ENCODE data around the gene CXCL1. TPM values are rescaled to one million over a fixed set of nuclear protein-coding genes. Genes with fewer than 3 reads are reported as not detected.
"Not testable (repeated sequence)": the region's sequence is repeated elsewhere in the genome, so short reads cannot be mapped to it uniquely, and the experiment has no call there.

The CXCL1 gene
- polyA plus RNA-seq, 6 donors from 2014 or later: not detected

DNA sequence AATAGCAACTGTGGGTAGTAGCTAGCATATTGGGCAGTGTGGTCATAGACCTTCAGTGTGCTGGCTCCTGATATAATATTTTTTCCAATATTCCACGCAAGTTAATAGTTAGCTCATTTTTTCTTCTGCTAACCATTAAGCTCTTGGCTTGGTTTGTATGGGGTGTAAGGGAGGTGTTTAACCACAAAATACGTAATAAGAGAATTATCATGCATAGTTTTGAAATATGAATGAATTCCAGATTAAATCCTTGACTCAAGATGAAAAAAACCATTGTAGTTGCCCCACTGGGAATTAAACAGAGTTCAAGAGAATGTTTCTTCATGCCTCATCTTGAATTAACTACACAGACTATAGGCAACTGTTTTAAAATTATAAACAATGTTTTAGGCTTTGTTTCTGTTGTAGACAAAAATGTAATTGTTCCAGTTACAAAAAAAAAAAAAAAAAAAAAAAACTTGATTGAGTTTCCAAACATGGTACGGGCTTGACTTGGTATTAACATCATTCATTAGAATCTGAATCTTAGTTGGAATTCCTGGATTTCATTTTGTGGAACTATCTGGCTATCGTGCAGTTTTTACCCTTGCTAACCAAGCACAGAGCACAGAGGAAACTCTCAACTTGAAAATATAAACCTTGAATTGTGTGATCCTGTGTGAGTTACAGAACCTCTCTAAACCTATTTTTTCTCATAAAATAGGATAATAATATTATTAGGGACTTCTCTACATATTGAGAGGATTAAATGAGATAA is 28.4 kb downstream of the CXCL1 start:
- no peaks in the 10 kb centered on the region for H3K36me3 Mint-ChIP-seq
- peaks cover 0 to 2% (median 0%) of the 10 kb centered on the region in 7 donors for H3K9me3 Mint-ChIP-seq
- no peak overlapping the region for H3K4me3 Mint-ChIP-seq
- ATAC-seq (ENCODE audit: low read depth in 2 of 2): no peak
- no peaks in the 10 kb centered on the region for H3K4me1 Mint-ChIP-seq
- no peak for DNase-seq
- H3K27me3 Mint-ChIP-seq: peaks cover 0 to 4% (median 0%) of the 10 kb centered on the region in 3 donors
- no peak overlapping the region for H3K27ac Mint-ChIP-seq

DNA sequence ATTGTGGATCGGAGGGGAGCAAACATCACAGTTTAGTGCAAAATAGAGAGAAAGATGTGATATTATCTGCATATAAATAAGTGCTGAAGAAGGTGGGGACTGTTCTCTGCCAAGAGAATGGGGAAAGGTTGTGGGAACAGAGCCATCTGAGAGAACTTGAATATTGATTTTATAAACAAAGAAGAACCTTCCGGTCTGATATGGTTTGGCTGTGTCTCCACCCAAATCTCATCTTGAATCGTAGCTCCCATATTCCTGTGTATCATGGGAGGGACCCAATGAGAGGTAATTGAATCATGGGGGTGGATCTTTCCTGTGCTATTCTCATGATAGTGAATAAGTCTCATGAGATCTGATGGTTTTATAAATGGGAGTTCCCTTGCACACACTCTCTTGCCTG is 30.1 kb downstream of the CXCL1 start:
- not testable (repeated sequence) for H3K4me3 Mint-ChIP-seq; H3K27me3 Mint-ChIP-seq; H3K4me1 Mint-ChIP-seq; DNase-seq; H3K36me3 Mint-ChIP-seq; H3K27ac Mint-ChIP-seq; ATAC-seq (ENCODE audit: low read depth in 2 of 2); H3K9me3 Mint-ChIP-seq

DNA sequence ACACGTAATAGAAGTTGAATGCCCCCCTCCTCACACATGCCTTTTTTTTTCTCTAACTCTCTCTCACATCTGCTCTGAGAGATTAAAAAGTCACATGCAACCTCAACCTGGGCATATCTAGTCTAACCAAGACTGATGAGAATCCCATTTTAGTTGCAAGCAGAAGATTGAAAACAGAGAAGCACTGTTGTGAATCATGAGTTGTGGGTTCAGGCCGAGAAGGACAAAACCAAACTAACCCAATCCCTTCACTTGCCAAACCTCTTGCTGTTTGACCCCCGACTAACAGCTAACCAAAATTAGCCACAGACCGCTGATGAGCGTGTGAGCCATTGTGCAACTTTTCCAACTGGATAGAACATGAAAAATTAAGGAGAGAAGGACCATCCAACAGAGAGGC is 31.8 kb downstream of the CXCL1 start:
- ATAC-seq (ENCODE audit: low read depth in 2 of 2): no peak
- DNase-seq: no peak
- H3K4me3 Mint-ChIP-seq: no peak overlapping the region
- no peaks in the 10 kb centered on the region for H3K27me3 Mint-ChIP-seq
- H3K9me3 Mint-ChIP-seq: peaks cover 0 to 2% (median 0%) of the 10 kb centered on the region in 7 donors
- no peaks in the 10 kb centered on the region for H3K4me1 Mint-ChIP-seq
- H3K27ac Mint-ChIP-seq: no peak overlapping the region
- no peaks in the 10 kb centered on the region for H3K36me3 Mint-ChIP-seq

DNA sequence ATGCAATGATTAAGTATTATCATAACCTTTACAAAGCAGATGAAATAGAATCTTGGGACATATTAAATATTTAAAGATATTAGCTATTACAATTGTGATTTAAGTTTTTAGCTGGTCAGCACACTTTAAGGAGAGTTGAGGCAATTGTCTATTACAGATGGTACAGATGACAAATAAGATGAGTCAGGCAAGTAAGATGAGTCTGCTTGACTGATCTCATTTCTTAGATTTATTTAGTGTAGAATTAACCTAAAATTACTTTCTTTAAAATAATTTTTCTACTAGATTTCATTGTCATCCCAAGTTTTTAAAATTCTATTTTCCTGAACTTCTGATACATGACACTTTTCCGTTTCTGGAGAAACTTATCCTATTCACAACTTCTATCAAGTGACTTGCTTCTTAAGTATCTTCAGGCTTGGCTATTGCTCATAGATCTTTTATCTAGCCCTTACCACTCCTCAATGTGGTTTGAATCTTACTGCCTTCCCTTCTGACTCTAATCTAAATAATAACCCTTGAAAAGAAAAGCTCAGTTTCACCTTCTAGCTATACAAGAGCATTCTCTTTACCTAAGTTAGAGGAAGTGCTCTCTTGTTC is 32.9 kb downstream of the CXCL1 start:
- peaks cover 0 to 4% (median 0%) of the 10 kb centered on the region in 7 donors for H3K9me3 Mint-ChIP-seq
- DNase-seq (no peak), ATAC-seq (ENCODE audit: low read depth in 2 of 2) (no peak)
- no peak overlapping the region for H3K27ac Mint-ChIP-seq
- no peaks in the 10 kb centered on the region for H3K4me1 Mint-ChIP-seq
- H3K36me3 Mint-ChIP-seq: no peaks in the 10 kb centered on the region
- no peak overlapping the region for H3K4me3 Mint-ChIP-seq
- H3K27me3 Mint-ChIP-seq: no peaks in the 10 kb centered on the region

DNA sequence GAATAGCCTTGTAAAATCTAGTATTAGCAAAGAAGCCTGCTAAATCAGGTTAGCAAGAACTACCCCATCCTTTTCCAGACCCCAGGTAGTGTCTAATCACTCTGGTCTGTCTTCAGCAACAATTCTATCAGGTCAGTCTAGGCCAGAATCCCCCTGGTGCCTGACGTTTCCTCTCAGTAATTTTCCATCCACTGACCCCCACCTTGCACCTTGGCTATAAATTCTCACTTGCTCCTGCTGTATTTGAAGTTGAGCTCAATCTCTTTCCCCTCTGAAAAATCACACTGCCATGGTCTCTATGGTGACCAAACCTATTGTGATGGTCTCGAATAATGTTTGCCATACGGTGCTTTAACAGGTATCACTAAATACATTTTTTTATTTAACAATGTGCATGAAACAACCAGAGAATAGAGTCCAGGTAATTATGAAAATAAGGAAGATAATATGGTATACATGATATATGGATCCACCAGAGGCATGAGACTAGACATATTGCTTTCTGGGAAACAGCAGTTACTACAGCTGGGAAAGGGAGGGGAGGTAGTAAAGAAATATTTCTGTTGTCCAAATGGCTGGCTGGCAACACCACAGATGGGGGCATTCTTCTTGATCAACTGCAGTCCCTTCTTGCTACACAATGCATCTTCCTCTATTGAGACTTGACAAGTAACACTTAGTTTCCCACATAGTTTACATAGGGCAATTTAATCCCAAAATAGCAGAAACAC is 33.8 kb downstream of the CXCL1 start:
- ATAC-seq (ENCODE audit: low read depth in 2 of 2) (no peak), DNase-seq (no peak)
- H3K27me3 Mint-ChIP-seq: peaks cover 0 to 6% (median 0%) of the 10 kb centered on the region in 3 donors
- no peak overlapping the region for H3K4me3 Mint-ChIP-seq
- no peak overlapping the region for H3K27ac Mint-ChIP-seq
- H3K36me3 Mint-ChIP-seq: no peaks in the 10 kb centered on the region
- H3K9me3 Mint-ChIP-seq: peaks cover 0 to 4% (median 0%) of the 10 kb centered on the region in 7 donors
- no peaks in the 10 kb centered on the region for H3K4me1 Mint-ChIP-seq

DNA sequence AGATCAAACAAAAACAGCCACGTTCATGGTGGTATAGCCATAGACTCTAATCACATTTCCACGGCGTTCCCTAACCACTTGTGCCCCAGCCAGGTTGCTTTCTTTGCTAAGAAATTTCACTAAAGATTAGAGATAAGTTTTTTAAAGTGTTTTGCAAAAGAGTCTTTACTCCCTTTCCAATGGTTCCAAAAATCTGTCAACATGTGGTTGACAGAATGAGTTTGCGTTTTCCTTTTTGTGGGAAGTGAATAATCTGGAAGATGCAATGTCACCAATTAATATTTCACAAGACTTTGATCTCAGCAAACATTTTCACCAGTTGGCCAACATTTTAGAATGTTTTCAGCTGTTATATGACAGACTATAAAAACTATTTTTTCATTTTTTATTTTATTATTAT is 35.3 kb downstream of the CXCL1 start:
- H3K4me1 Mint-ChIP-seq: no peaks in the 10 kb centered on the region
- H3K9me3 Mint-ChIP-seq: peaks cover 0 to 4% (median 0%) of the 10 kb centered on the region in 7 donors
- H3K27me3 Mint-ChIP-seq: peaks cover 0 to 6% (median 0%) of the 10 kb centered on the region in 3 donors
- no peaks in the 10 kb centered on the region for H3K36me3 Mint-ChIP-seq
- no peak for DNase-seq
- no peak overlapping the region for H3K4me3 Mint-ChIP-seq
- ATAC-seq (ENCODE audit: low read depth in 2 of 2): no peak
- H3K27ac Mint-ChIP-seq: no peak overlapping the region

DNA sequence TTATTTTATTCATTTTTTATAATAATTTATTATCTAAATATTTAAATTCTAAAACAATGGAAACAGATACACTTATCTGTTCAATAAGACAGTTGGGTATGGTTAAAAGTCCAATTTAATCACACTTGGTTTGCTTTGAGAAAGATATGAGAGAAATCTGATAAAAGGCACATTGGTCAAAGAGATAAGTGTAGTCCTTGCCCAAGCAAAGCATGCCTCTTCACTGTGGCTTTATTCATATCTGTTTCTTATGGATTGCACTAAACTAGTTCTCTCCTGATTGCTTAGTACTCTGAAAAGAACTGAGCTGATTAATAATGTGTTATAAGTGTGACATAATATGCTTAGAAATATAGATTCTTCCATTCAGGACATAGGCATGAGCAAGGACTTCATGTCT is 39.8 kb downstream of the CXCL1 start:
- H3K9me3 Mint-ChIP-seq: peaks cover 0 to 4% (median 0%) of the 10 kb centered on the region in 7 donors
- ATAC-seq (ENCODE audit: low read depth in 2 of 2) (no peak), DNase-seq (no peak)
- H3K27me3 Mint-ChIP-seq: peaks cover 0 to 6% (median 0%) of the 10 kb centered on the region in 3 donors
- no peak overlapping the region for H3K27ac Mint-ChIP-seq
- no peaks in the 10 kb centered on the region for H3K4me1 Mint-ChIP-seq
- H3K4me3 Mint-ChIP-seq: no peak overlapping the region
- H3K36me3 Mint-ChIP-seq: no peaks in the 10 kb centered on the region

DNA sequence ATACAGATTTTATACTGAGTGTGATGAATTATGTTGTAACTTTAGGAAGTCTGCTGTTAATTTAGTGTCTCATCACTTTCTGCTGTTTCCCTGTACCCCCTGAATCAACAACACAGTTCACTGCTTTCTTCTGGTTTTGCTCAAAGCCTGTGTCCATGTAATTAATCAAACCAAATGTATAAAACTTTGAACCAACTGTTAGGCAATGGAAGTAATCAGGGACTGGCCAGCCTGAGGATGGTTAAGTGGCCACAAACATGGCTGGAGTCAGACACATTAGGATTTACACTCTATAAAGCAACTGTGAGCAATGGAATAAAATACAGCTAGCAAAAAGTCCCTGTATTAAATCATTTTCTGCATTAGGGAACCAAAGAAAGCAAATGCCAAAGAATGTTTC is 42.6 kb downstream of the CXCL1 start:
- ATAC-seq (ENCODE audit: low read depth in 2 of 2): no peak
- H3K4me3 Mint-ChIP-seq: no peak overlapping the region
- H3K36me3 Mint-ChIP-seq: no peaks in the 10 kb centered on the region
- H3K27ac Mint-ChIP-seq: no peak overlapping the region
- peaks cover 0 to 4% (median 0%) of the 10 kb centered on the region in 7 donors for H3K9me3 Mint-ChIP-seq
- no peak for DNase-seq
- peaks cover 0 to 6% (median 0%) of the 10 kb centered on the region in 3 donors for H3K27me3 Mint-ChIP-seq
- no peaks in the 10 kb centered on the region for H3K4me1 Mint-ChIP-seq

DNA sequence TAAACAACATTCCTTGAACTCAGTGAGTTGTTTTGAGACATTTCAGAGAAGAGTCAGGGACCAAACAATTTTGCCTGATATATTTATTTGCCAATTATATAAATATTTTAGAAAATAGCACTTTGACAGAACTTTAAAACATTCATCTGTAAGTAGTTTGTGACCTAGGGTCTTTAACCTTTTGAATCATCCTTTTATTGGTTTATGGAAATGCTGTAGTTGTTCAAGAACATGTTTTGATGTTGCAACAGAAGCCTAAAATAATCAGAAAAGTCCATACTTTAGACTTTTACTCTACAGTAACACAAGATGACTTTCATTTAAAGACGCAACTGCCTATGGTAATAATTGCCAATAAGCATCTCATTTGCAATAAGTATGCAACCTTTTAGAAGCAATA is 43.0 kb downstream of the CXCL1 start:
- peaks cover 0 to 6% (median 0%) of the 10 kb centered on the region in 3 donors for H3K27me3 Mint-ChIP-seq
- ATAC-seq (ENCODE audit: low read depth in 2 of 2) (no peak), DNase-seq (no peak)
- no peaks in the 10 kb centered on the region for H3K36me3 Mint-ChIP-seq
- H3K27ac Mint-ChIP-seq: no peak overlapping the region
- H3K9me3 Mint-ChIP-seq: peaks cover 0 to under 1% (median 0%) of the 10 kb centered on the region in 7 donors
- H3K4me1 Mint-ChIP-seq: no peaks in the 10 kb centered on the region
- no peak overlapping the region for H3K4me3 Mint-ChIP-seq

DNA sequence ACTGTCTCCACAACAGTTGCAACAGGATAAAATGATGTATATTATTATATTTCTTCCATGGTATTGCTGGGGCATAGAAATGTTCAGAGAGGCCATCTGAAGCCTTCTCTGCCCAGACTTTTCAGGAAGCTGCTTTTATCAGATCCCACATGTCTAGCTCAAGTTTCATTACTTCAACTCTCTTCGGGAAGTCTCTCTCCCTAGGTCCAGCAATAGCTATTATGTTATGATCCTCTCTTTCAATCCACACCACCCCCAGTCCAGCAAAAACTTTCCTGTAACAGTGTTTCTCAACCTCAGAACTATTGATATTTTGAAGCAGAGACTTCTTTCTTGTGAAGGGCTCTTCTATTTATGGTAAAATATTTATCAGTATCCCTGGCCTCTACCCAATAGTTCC is 44.9 kb downstream of the CXCL1 start:
- Mint-ChIP-seq H3K36me3 (no peaks in the 10 kb centered on the region), H3K27me3 (peaks cover 0 to 7% (median 5%) of the 10 kb centered on the region in 3 donors), H3K4me1 (no peaks in the 10 kb centered on the region), H3K9me3 (peaks cover 0 to 3% (median 0%) of the 10 kb centered on the region in 7 donors), H3K4me3 (no peak overlapping the region), H3K27ac (no peak overlapping the region)
- DNase-seq: no peak
- ATAC-seq (ENCODE audit: low read depth in 2 of 2): no peak

DNA sequence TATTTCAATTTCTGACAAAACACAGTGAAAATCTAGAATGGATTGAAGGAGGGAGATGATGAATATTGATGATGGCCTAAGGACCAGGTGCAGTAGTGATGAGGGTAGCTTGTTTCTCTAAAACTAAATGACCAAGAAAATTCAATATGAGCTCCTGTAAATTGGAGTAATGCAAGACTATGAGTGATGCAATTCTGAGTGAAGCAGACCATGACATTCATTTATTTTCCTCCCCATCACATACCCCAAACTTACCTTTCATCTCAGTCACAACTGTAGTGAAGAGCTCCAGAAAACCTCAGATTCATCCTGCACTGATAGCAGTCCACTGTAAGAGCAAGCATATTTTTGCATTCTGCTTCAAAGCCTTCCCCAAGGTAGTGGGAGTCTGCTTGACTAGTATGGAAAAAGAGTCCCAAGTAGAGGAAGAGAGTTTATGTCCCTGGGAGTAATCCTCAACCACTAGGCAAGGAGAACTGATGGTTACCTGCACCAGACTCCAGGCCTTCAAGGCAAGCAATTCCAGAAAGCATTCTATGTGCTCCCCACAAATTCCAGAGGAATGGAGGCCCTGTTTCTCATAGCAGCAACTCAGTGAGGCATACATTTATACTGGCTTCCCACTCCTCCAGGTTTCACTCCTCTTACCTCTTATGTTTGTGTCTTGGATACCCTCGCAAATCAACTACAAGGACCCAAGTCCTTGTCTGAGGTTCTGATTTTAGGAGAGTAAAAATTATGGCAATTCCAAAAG is 47.2 kb downstream of the CXCL1 start:
- DNase-seq (no peak), ATAC-seq (ENCODE audit: low read depth in 2 of 2) (no peak)
- no peak overlapping the region for H3K4me3 Mint-ChIP-seq
- no peaks in the 10 kb centered on the region for H3K4me1 Mint-ChIP-seq
- no peak overlapping the region for H3K27ac Mint-ChIP-seq
- H3K36me3 Mint-ChIP-seq: no peaks in the 10 kb centered on the region
- H3K27me3 Mint-ChIP-seq: peaks cover 5 to 9% (median 7%) of the 10 kb centered on the region in 3 donors
- H3K9me3 Mint-ChIP-seq: peaks cover 0 to 4% (median 0%) of the 10 kb centered on the region in 7 donors

DNA sequence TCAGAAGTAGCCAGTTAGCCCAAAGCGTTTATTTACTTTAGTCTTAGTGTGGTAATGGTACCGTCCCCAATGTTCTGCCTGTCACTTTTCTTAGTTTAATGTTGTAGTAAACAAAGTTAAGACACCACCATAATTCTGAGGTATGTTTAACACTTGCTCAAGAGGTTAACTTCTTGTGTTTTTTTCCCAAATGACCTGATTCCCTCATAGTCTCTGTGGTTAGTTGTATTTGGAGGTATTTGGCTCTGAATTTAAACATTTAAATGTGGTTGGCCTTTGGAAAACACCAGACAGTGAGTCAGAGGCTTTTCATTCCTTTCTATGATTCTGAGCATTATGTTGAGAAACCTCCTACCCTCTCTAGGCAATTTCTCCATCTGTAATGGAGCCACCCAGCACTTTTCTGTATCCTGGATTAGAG is 47.9 kb downstream of the CXCL1 start:
- Mint-ChIP-seq H3K4me3 (no peak overlapping the region), H3K36me3 (no peaks in the 10 kb centered on the region), H3K9me3 (peaks cover 0 to 4% (median 0%) of the 10 kb centered on the region in 7 donors), H3K27ac (no peak overlapping the region), H3K4me1 (no peaks in the 10 kb centered on the region), H3K27me3 (peaks cover 5 to 9% (median 7%) of the 10 kb centered on the region in 3 donors)
- DNase-seq: no peak
- ATAC-seq (ENCODE audit: low read depth in 2 of 2): no peak

DNA sequence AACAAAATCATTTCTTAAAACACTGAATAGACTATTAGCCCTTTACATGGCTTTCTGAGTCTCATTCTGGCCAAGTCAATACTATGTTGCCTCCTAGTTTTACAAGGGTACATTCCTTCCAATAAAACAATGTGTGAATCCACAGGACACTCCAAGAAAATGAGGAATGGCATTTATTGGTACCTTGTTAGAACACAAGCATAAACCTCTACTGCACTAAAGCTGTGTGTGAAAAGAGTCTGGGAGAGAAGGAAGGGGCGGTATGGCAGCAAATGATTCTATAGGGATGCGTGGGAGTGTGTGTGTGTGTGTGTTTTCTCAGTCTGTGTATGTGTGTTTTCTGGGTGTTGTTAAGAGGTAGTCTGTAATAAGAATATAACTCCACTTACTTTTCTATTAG is 48.9 kb downstream of the CXCL1 start:
- Mint-ChIP-seq H3K9me3 (peaks cover 0 to 4% (median 0%) of the 10 kb centered on the region in 7 donors), H3K27ac (no peak overlapping the region), H3K36me3 (no peaks in the 10 kb centered on the region), H3K4me3 (no peak overlapping the region), H3K27me3 (peaks cover 5 to 9% (median 7%) of the 10 kb centered on the region in 3 donors), H3K4me1 (no peaks in the 10 kb centered on the region)
- DNase-seq: no peak
- ATAC-seq (ENCODE audit: low read depth in 2 of 2): no peak

Measured in naive B cell (primary cell).